Endodermal cell (in vitro differentiated cells): ENCODE data around the gene SETD9. TPM values are rescaled to one million over a fixed set of nuclear protein-coding genes. Genes with fewer than 3 reads are reported as not detected.
A peak's percentile ranks its signal among the peaks of the same experiment; 100 is the strongest.

Experiments
- DNase-seq: peaks from one replicate; pipeline ENCODE4 v3.0.0-alpha.2; 2017
- H3K27ac ChIP-seq: 2 replicates; pipeline ENCODE4 v1.5.1; 2013; ENCODE audit warnings: mild to moderate bottlenecking, low read depth, low read length, moderate library complexity
- H3K27me3 ChIP-seq: 2 replicates; pipeline ENCODE4 v1.6.1; 2013; ENCODE audit warnings: mild to moderate bottlenecking, low read length, moderate library complexity; ENCODE audit not compliant: insufficient read depth, control insufficient read depth, poor library complexity, severe bottlenecking
- H3K36me3 ChIP-seq: 2 replicates; pipeline ENCODE4 v1.7.0; 2013; ENCODE audit warnings: mild to moderate bottlenecking, low read length, moderate library complexity; ENCODE audit not compliant: control insufficient read depth, insufficient read depth
- H3K4me1 ChIP-seq: one replicate; pipeline ENCODE4 v1.7.0; 2013; ENCODE audit warnings: low read length; ENCODE audit not compliant: control insufficient read depth, insufficient read depth
- H3K4me3 ChIP-seq: 2 replicates; pipeline ENCODE4 v1.5.1; 2013; ENCODE audit warnings: mild to moderate bottlenecking, low read length, moderate library complexity
- H3K9ac ChIP-seq: 2 replicates; pipeline ENCODE4 v1.6.1; 2013; ENCODE audit warnings: mild to moderate bottlenecking, low read length, moderate library complexity; ENCODE audit not compliant: poor library complexity, severe bottlenecking; ENCODE audit errors: extremely low read depth
- H3K9me3 ChIP-seq: 2 replicates; pipeline ENCODE4 v1.6.1; 2013; ENCODE audit warnings: mild to moderate bottlenecking, low read length, moderate library complexity; ENCODE audit not compliant: control insufficient read depth
- H3K27ac Mint-ChIP-seq: 2 replicates; pipeline ENCODE4 v1.8.0; 2020; ENCODE audit warnings: mixed read lengths
- H3K27me3 Mint-ChIP-seq: 2 replicates; pipeline ENCODE4 v1.8.0; 2021; ENCODE audit warnings: mild to moderate bottlenecking, mixed read lengths; ENCODE audit not compliant: insufficient read depth
- H3K36me3 Mint-ChIP-seq: 2 replicates; pipeline ENCODE4 v1.8.0; 2020; ENCODE audit warnings: low read depth, mixed read lengths
- H3K4me1 Mint-ChIP-seq: 2 replicates; pipeline ENCODE4 v1.8.0; 2020; ENCODE audit warnings: mixed read lengths
- H3K4me3 Mint-ChIP-seq: 2 replicates; pipeline ENCODE4 v1.8.0; 2020; ENCODE audit warnings: mild to moderate bottlenecking, moderate library complexity, mixed read lengths
- H3K9me3 Mint-ChIP-seq: 2 replicates; pipeline ENCODE4 v1.8.0; 2020; ENCODE audit warnings: mild to moderate bottlenecking, mixed read lengths
- WGBS, 2 experiments: methylation state at CpG; one replicate each; pipeline versions ENCODE4 v1.1.5 to v1.1.7; 2013; ENCODE audit warnings: missing lambda C conversion rate in 2 of 2, mixed read lengths in 1 of 2; ENCODE audit not compliant: insufficient coverage in 1 of 2, insufficient read length in 1 of 2; 5-methylcytosine and 5-hydroxymethylcytosine counted together
- total RNA-seq, 2 donors: library from RNA; stranded (reverse); fragmentation: NEBNext Ultra II Directional in 1 of 2; extraction: Animal tissue kit (Norgen Biotek cat#: 25700) in 1 of 2; gene quantifications; 2 replicates in 1 of 2; 3 replicates in 1 of 2; pipeline ENCODE4 v1.2.1, GENCODE V29; 2021
- TF ChIP-seq, protein P1 (sequence below): fragments of 200-600 bp; sonication (generic); conservative IDR thresholded peaks from 2 replicates; pipeline ENCODE4 v1.5.0; 2021; ENCODE audit warnings: antibody characterized with exemption, mild to moderate bottlenecking

SETD9 gene
- total RNA-seq, 2 donors from 2014 or later = 5.0 to 14.9 TPM

DNA sequence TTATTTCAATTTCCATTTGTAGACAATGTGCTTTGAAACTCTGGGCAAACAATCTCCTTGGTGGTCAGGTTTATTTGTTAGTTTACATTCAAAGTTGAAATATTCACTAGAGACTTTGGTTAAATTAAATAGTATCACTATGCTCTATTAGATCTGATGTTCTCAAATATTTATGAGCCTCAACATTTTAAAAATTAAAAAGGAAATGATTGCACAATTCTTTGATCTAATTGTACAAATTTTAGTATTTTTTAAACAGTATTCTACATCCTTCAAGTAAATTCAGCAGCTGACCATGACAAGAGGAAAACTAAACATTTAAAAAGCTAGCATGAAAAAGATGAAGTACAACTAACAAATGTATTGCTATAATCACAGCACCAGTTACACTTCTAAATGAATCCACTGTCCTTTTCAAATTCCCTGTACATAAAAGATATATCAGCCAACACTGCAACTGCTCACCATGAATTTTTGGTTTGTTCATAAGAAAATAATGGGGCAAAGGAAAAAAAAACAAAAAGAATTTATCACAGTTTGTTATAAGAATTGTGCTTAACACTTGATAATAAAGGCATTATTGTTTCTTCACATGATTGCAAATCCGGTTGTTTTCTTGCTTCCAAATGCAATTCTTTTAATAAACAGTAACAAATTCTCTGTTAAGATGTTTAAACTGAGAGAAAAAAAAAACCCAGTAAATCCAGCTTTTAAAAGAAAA, 10.7 kb downstream of the SETD9 start:
- H3K27me3 Mint-ChIP-seq = no peaks in the 10 kb centered on the region
- TF ChIP-seq, protein P1, sequence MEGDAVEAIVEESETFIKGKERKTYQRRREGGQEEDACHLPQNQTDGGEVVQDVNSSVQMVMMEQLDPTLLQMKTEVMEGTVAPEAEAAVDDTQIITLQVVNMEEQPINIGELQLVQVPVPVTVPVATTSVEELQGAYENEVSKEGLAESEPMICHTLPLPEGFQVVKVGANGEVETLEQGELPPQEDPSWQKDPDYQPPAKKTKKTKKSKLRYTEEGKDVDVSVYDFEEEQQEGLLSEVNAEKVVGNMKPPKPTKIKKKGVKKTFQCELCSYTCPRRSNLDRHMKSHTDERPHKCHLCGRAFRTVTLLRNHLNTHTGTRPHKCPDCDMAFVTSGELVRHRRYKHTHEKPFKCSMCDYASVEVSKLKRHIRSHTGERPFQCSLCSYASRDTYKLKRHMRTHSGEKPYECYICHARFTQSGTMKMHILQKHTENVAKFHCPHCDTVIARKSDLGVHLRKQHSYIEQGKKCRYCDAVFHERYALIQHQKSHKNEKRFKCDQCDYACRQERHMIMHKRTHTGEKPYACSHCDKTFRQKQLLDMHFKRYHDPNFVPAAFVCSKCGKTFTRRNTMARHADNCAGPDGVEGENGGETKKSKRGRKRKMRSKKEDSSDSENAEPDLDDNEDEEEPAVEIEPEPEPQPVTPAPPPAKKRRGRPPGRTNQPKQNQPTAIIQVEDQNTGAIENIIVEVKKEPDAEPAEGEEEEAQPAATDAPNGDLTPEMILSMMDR = no peak
- H3K9me3 Mint-ChIP-seq = peaks cover 24% of the 10 kb centered on the region
- peaks cover 4% of the 10 kb centered on the region for H3K4me1 Mint-ChIP-seq
- no peak overlapping the region for H3K27ac Mint-ChIP-seq
- no peak overlapping the region for H3K9ac ChIP-seq
- no peaks in the 10 kb centered on the region for H3K27me3 ChIP-seq
- H3K4me3 Mint-ChIP-seq = no peak overlapping the region
- H3K4me1 ChIP-seq = no peaks in the 10 kb centered on the region
- WGBS, 2 experiments = 88% methylated on average over 1 of the region's 1 CpG; no CpG with 5 or more reads in 1 of the 2 experiments
- H3K36me3 ChIP-seq = peaks cover 61% of the 10 kb centered on the region
- no peak for DNase-seq
- no peak overlapping the region for H3K4me3 ChIP-seq
- peaks cover 50% of the 10 kb centered on the region for H3K36me3 Mint-ChIP-seq
- no peak overlapping the region for H3K27ac ChIP-seq
- peaks cover 27% of the 10 kb centered on the region for H3K9me3 ChIP-seq

DNA sequence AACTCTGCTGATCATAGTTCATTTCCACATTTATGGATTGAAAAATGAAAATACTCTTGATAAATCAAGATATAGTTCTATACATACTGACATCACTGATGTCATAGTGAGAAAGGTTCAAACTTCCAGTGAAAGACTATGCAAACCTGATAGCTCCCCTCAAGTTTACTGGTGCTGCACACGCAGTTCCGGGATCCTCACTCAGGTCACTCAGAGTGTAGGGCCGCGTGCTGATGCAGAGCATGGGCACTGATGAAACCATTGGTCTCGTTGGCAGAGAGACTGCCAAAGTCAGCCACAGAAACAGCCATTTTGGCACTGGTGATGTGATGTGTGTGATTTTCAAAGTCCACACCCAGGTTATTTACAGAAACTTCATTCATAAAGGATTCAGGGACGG, 13.5 kb downstream of the SETD9 start:
- H3K9me3 ChIP-seq = peaks cover 45% of the 10 kb centered on the region
- H3K9ac ChIP-seq = no peak overlapping the region
- peak overlapping the region; percentile 7 for H3K4me3 ChIP-seq
- no peak for DNase-seq
- Mint-ChIP-seq H3K27me3 (no peaks in the 10 kb centered on the region), H3K27ac (no peak overlapping the region), H3K4me1 (peaks cover 3% of the 10 kb centered on the region), H3K4me3 (no peak overlapping the region), H3K9me3 (peaks cover 33% of the 10 kb centered on the region), H3K36me3 (peaks cover 69% of the 10 kb centered on the region)
- peaks cover 89% of the 10 kb centered on the region for H3K36me3 ChIP-seq
- 92 to 98% methylated on average over 5 to 6 of the region's 6 CpGs for WGBS, 2 experiments
- H3K4me1 ChIP-seq = no peaks in the 10 kb centered on the region
- no peaks in the 10 kb centered on the region for H3K27me3 ChIP-seq
- TF ChIP-seq, protein P1 = no peak
- no peak overlapping the region for H3K27ac ChIP-seq

DNA sequence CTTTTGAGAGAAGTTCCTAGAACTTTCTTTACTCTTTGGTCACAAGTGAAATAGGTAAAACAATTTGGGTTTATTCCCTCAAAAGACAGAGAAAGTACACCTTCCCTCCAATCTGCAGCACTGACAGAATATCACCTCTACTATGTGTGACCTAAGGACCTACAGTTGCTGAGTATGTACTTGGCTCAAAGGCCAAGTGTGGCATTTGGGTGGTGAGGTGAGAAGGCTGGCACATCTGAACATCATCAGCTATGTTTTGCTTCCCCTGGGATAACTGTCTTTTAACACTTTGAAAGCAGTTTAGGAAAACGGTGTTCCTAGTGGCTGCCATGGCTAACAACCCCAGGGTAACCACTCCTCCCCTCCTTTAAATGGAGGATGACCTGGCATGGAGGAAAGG, 24.9 kb downstream of the SETD9 start:
- Histone ChIP-seq H3K9ac (no peak overlapping the region), H3K9me3 (no peaks in the 10 kb centered on the region), H3K36me3 (peaks cover 91% of the 10 kb centered on the region), H3K27ac (no peak overlapping the region), H3K27me3 (no peaks in the 10 kb centered on the region), H3K4me3 (no peak overlapping the region), H3K4me1 (peaks cover 12% of the 10 kb centered on the region)
- DNase-seq = no peak
- Mint-ChIP-seq H3K9me3 (no peaks in the 10 kb centered on the region), H3K4me3 (no peak overlapping the region), H3K4me1 (peaks cover 21% of the 10 kb centered on the region), H3K27ac (no peak overlapping the region), H3K36me3 (peaks cover 73% of the 10 kb centered on the region), H3K27me3 (no peaks in the 10 kb centered on the region)
- 82% methylated on average over 1 of the region's 1 CpG; no CpG with 5 or more reads in 1 of the 2 experiments for WGBS, 2 experiments
- TF ChIP-seq, protein P1 = no peak
